G401.6 (cell line): Measurements from ENCODE around the gene TMEM161B.
"Not testable (repeated sequence)": the region's sequence is repeated elsewhere in the genome, so short reads cannot be mapped to it uniquely, and the experiment has no call there.

Experiments used
- FAIRE-seq: peaks from 2 replicates; lab custom pipeline; 2012; peaks lifted over from hg19 to GRCh38; lab: Jason Lieb, UNC

TMEM161B gene

GRCh38 chr5:88177486-88177885 is 91.2 kb downstream of the TMEM161B start:
- not testable (repeated sequence) for FAIRE-seq

- FAIRE-seq, result no peak
Measured at GRCh38 chr5:88172847-88173758, 95.5 kb downstream of the TMEM161B start.

GRCh38 chr5:88159591-88159990 is 109.1 kb downstream of the TMEM161B start:
- FAIRE-seq, result no peak

- FAIRE-seq, result no peak
Measured at GRCh38 chr5:88158056-88158455, 110.6 kb downstream of the TMEM161B start.

- no peak for FAIRE-seq
Measured at GRCh38 chr5:88154891-88155290, 113.8 kb downstream of the TMEM161B start.

- FAIRE-seq, result no peak
Measured at GRCh38 chr5:88150747-88151146, 117.9 kb downstream of the TMEM161B start.

- no peak for FAIRE-seq
Measured at GRCh38 chr5:88145611-88146467, 122.8 kb downstream of the TMEM161B start.

GRCh38 chr5:88145221-88145610 is 123.4 kb downstream of the TMEM161B start:
- FAIRE-seq, result no peak
